HG02678 (cell line): ENCODE measurements around the gene FAM222B.

ENCODE experiments used
- ATAC-seq: cut with Tn5 transposase; IDR thresholded peaks from one replicate; pipeline ENCODE4 v1.9.1; 2021; ENCODE audit warnings: mild to moderate bottlenecking, moderate library complexity; ENCODE audit not compliant: unreplicated experiment

The FAM222B gene

GRCh38 chr17:28716740-28717577 is 125.6 kb downstream of the FAM222B start:
- ATAC-seq: no peak

- no peak for ATAC-seq
These were observed 127.4 kb downstream of the FAM222B start for GRCh38 chr17:28715217-28715616.

- no peak for ATAC-seq
These were observed 128.3 kb downstream of the FAM222B start for GRCh38 chr17:28714281-28714680.

- no peak for ATAC-seq
These were observed 129.7 kb downstream of the FAM222B start for GRCh38 chr17:28712705-28713415.

GRCh38 chr17:28712032-28712704 is 130.4 kb downstream of the FAM222B start:
- ATAC-seq: no peak

- peak; percentile 14 for ATAC-seq
These were observed 130.9 kb downstream of the FAM222B start, which contains the start of gene PROCA1 for GRCh38 chr17:28711723-28712031. Gene PROCA1, minus strand, starts transcription at chr17:28711888. Its CDS starts 228 bp downstream, at chr17:28711660.

- ATAC-seq: peak; percentile 87
These were observed 131.5 kb downstream of the FAM222B start for GRCh38 chr17:28710861-28711722.

- ATAC-seq: no peak
These were observed 135.3 kb downstream of the FAM222B start for GRCh38 chr17:28707339-28707720.

GRCh38 chr17:28706471-28707338 is 135.9 kb downstream of the FAM222B start:
- no peak for ATAC-seq
